Glomerular endothelial cell (primary cell): Measurements from ENCODE around the gene GLUL. TPM values are rescaled to one million over a fixed set of nuclear protein-coding genes. Genes with fewer than 3 reads are reported as not detected.
"Not testable (repeated sequence)": the region's sequence is repeated elsewhere in the genome, so short reads cannot be mapped to it uniquely, and the experiment has no call there.

Experiments
- DNase-seq: peaks from one replicate; pipeline ENCODE4 v3.0.0-alpha.2; 2011; ENCODE audit warnings: low read depth, low spot score; ENCODE audit errors: extremely low read depth
- total RNA-seq: library from RNA; depleted of rRNA; stranded (reverse); fragments of >200 nt; gene quantifications from 2 replicates; pipeline ENCODE4 v1.2.3, GENCODE V29; 2015

Gene GLUL
- total RNA-seq, 1 donor from 2014 or later = 107 TPM

- DNase-seq = no peak
Measured at GRCh38 chr1:182370532-182370931, 21.1 kb downstream of the GLUL start.

GRCh38 chr1:182368903-182369302 lies 22.7 kb downstream of the GLUL start:
- no peak for DNase-seq

- no peak for DNase-seq
Measured at GRCh38 chr1:182368358-182368757, 23.2 kb downstream of the GLUL start.

- DNase-seq = no peak
Measured at GRCh38 chr1:182367926-182368325, 23.7 kb downstream of the GLUL start.

GRCh38 chr1:182366596-182366995 lies 25.0 kb downstream of the GLUL start:
- DNase-seq = no peak

DNA sequence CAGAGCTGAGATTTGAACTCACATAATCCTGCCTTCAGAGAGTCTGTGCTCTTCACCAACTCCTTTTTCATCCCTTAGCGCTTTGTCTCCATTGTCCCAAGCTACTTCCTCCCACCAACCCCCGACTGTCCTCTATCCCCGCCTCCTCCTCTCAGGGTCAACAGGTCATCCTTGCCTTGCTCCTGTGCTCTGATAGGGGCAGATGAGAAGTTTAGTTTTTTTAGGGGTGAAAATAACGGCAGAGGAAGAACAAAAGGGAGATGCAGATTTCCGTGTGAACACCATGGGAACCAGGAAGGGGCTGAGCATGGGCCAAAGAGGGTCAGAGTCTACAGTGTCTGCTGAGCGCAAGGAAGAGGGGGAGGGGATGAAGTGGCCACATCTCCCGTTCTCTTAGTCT lies 31.9 kb downstream of the GLUL start:
- no peak for DNase-seq

DNA sequence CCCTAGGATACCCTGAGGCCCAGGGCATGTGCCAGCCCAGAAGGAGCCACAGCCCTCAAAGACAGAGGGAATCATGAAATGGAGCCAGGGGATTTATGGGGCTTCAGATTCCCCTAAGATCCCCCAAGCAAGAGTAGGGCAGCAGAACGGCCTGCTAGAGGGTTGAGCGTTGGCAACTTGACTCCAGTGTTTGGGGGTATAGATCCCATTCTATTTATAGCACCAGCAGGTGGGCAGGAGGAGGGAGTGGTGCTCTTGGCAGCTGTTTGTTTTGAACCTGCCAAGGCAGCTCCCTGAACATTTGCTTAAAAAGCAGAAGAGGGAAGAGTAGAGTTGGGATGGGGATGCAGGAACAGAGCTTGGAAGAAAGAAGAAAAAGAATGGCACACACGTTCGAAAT lies 33.7 kb downstream of the GLUL start:
- DNase-seq = no peak

DNA sequence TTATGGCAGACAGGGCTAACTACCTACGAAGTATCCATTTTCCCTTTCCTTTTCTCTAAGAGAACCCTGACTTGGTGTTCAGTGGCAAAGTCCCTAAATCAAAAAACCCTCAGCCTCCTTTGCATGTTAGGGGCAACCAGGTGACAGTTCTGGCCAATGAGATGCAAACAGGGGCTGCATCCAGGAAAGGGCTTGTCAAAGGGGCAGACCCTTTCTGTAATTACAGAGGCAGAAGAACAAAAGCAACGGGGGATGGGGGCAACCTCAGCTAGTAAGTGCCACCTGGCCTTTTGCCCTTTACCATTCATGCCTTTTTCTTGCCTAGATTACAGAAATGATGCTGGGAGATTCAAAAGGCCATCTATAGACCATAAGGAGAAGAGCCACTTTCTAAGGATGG lies 34.4 kb downstream of the GLUL start:
- DNase-seq = no peak

GRCh38 chr1:182355723-182356098 lies 35.9 kb downstream of the GLUL start:
- no peak for DNase-seq

- no peak for DNase-seq
Measured at GRCh38 chr1:182351790-182352364, 39.7 kb downstream of the GLUL start.

DNA sequence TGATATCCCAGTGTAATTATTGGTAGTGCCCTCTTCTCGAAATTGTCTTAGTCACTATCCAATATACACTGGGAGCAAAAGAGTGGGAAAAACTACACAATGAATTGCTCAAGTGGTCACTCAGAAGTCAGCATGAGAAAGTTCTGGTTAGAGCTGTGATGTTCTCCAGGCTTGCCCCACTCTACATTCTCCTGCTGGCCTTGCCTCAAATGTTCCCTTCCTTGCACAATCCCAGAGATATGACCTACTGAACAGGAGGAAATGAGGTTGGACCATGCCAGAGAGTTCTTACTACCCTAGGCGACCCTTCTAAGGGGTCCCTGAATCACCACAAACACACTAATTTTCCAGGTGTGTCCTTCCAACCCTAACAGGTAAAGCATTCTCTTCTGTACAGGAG lies 40.8 kb downstream of the GLUL start:
- DNase-seq = no peak

DNA sequence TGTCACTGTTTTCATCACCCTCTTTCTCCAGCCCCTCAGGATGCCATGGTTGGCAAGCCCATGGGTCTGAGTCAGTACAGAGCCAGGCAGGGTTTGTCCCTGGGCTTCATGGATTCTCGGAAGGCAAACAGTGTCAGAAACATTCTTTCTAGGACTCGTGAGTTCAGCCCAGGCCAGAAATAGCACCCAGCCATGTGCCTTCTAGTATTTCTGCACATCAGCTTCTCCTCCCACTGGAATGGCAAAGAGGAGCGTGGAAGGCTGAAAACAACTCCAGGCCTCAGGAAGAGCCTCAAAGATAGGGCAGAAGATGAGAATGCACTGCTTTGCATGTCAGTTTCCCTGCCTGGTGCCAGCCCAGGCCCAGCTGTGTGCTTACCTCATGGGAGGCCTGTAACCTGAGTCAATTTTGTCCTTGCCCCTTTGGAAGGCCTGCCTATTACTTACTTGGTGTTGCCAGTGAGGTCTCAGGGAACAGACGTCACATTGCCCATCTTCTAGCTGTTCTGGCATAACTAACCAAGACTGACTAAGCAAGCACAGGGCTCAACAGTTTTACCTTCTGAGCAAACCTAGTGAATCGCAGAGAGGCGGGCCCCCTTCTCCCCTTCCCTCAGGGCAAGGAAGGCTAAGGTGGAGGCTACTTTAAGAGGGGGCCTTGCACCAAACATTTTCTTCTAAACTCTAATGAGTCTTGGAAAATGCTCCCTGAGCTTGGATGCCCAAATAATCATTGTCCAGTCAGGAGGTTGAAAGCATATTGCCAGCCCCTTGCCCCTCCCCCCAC lies 42.4 kb downstream of the GLUL start:
- no peak for DNase-seq

DNA sequence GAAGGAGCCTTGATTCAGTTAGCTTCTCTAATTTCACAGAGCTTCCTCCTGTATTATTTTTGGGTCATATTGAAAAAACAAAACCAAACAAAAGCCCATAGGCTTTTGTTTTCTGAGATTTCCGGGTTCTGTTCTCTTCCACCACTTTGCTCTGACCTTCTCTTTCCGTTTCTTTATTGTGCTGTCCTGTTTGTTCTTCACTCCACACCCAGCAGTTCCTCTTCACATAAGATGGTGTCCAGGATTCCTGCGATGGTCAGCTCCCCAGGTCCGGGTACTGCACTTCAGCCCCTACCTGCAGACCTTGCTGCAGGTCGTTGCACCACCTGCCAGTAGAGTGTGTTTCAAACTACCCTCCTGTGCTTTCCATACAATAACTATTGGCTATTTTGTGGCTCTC lies 44.6 kb downstream of the GLUL start:
- no peak for DNase-seq

DNA sequence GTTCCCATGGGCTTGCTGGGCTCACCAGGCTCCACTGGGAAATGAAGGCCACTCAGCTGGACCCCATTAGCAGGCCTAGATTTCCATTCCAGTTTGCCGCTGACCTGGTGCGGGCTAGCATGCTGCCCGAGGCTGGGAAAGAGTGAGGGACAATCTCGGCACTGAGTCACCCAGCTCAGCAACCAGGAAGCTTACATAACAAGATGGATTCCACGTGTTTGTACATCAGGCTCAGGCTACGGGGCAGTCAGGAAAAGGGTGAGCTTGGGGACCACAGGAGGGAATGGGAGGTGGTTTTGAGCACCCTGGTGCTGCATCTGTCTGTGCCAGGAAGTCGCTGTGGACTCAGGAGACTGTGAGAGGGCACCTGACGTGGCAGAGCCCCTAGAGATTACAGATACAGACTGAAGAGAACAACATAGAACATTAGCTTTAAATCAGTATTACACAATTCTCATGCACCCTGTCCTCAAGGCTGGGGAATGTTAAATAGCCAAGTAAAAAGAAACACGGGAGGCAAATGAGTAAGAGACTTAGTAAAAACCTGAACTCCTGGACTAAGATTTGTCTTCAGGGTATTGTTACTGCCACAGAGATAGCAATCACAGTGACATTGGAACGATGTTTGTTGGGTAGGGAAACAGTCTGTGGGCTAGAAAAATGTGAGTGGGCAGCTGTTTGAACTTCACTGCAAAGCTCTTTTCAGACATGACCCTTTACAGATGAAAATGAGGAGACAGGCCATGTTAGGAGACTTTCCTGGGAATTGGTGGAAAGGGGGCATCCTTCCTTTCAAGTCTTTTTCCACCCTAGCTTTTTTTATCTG lies 51.1 kb downstream of the GLUL start:
- no peak for DNase-seq

DNA sequence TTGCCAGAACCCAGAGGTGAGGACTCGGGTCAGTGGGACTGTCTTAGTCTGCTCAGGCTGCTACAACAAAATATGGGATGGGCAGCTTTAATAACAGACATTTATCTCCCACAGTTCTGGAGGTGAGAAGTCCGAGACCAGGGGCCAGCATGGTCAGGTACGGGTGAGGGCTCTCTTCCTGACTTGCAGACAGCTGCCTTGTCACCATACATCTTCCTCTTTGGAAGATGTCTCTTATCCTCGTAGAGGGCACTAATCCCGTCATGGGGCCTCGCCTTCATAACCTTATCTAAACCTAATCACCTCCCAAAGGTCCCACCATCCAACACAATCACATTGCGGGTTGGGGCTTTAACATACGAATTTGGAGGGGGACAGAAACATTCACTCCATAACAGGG lies 51.9 kb downstream of the GLUL start:
- DNase-seq = no peak

- no peak for DNase-seq
Measured at GRCh38 chr1:182338806-182339370, 52.7 kb downstream of the GLUL start.

DNA sequence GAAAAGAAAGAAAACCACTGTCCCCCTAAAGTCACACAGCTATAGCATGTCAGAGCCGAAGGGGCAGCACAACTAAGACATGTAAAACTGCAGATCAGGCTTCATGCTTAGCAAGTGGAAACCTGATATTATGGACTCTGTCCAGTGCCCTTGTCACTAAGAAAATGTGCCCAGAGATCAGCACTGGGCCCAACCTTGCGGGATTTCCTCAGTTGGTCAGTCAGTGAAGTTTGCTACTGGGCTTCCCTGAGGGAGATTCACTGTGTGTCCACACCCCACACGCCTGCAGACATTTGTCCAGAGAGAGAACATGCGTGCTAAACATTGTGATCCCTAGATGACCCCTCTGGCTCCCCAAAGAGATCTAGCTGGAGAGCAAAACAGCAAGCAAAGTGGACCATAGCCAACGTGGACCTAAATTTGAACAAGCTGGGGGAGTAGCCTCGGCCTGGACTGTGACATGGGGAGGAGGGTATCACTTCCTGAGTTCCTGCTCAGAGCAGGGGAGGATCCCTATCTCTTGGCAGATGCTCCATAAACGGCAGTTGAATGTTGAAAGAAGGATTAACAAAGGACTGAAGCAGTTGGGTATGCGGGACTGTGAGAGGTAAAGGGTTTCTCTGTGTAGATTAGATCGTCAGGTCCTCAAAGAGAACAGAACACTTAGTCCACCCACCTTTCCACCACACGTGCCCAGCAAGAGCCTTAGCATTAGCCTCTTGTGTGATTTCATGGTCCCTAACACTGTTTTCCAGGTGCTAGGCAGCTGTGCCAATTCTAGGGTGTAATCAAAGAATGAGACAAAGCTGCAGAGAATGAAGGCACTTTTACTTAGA lies 53.6 kb downstream of the GLUL start:
- no peak for DNase-seq

DNA sequence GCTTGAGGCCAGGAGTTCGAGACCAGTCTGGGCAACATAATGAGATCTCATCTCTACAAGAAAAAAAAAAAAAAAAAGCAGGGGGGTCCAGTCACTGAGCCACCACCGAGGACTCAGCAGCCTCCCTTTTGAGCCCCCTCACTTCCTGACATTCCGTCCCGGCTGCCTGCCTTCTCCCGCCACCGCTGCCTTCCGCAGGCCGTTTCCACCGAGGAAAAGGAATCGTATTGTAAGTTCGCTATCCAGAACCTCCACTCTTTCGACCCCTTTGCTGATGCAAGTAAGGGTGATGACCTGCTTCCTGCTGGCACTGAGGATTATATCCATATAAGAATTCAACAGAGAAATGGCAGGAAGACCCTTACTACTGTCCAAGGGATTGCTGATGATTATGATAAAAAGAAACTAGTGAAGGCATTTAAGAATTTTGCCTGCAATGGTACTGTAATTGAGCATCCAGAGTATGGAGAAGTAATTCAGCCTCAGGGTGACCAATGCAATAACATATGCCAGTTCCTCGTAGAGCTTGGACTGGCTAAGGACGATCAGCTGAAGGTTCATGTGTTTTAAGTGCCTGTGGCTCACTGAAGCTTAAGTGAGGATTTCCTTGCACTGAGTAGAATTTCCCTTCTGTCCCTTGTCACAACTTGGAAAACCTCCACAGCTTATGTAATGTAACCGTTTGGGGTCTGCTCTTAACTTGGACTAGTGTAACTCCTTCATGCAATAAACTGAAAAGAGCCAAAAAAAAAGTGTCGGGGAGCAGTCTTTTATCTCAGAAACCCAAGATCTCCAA lies 55.6 kb downstream of the GLUL start:
- no peak for DNase-seq

- not testable (repeated sequence) for DNase-seq
Measured at GRCh38 chr1:182333071-182333571, 58.5 kb downstream of the GLUL start.
